Coronary artery (tissue), 2 donors: ENCODE measurements around the gene FAM187B.
A peak's percentile ranks its signal among the peaks of the same experiment; 100 is the strongest.

Experiments
- DNase-seq: peaks from one replicate; pipeline ENCODE4 v3.0.0-alpha.2; 2017; ENCODE audit warnings: low spot score
- H3K27ac ChIP-seq, 2 donors: fragments of 200-600 bp; sonication (generic); one replicate each; pipeline ENCODE4 v1.5.1; 2016 to 2019
- H3K4me3 ChIP-seq: fragments of 200-600 bp; sonication (generic); 2 replicates; pipeline ENCODE4 v1.5.1; 2016; ENCODE audit warnings: mild to moderate bottlenecking, moderate library complexity
- CTCF ChIP-seq: fragments of 200-600 bp; sonication (generic); IDR thresholded peaks from one replicate; pipeline ENCODE4 v1.5.1; 2019; ENCODE audit warnings: antibody characterized with exemption

FAM187B gene

GRCh38 chr19:35266520-35267352, 38.2 kb upstream of the FAM187B start:
- peak; percentile 78 for DNase-seq
- peak overlapping the region; percentile 90 for H3K4me3 ChIP-seq
- H3K27ac ChIP-seq = peak overlapping the region; percentile 91 to 97
- TF ChIP-seq CTCF = no peak

- DNase-seq = peak; percentile 71
- no peak overlapping the region for H3K4me3 ChIP-seq
- no peak for TF ChIP-seq CTCF
- H3K27ac ChIP-seq = peak overlapping the region in 1 of 2 donors; percentile 3
Measured at GRCh38 chr19:35265900-35266519, 37.5 kb upstream of the FAM187B start.

- Histone ChIP-seq H3K27ac (peak overlapping the region in 1 of 2 donors; percentile 39), H3K4me3 (no peak overlapping the region)
- TF ChIP-seq CTCF = no peak
- peak; percentile 69 for DNase-seq
Measured at GRCh38 chr19:35265126-35265899, 36.8 kb upstream of the FAM187B start.

GRCh38 chr19:35264268-35265125, 36.0 kb upstream of the FAM187B start:
- TF ChIP-seq CTCF = no peak
- peak; percentile 65 for DNase-seq
- Histone ChIP-seq H3K27ac (peak overlapping the region in 1 of 2 donors; percentile 39), H3K4me3 (no peak overlapping the region)

GRCh38 chr19:35262101-35262761, 33.7 kb upstream of the FAM187B start:
- no peak for TF ChIP-seq CTCF
- H3K4me3 ChIP-seq = no peak overlapping the region
- DNase-seq = peak; percentile 65
- H3K27ac ChIP-seq = no peak overlapping the region
